SK-N-DZ (cell line): Measurements from ENCODE around the gene SMC2. TPM values are rescaled to one million over a fixed set of nuclear protein-coding genes. Genes with fewer than 3 reads are reported as not detected.
A peak's percentile ranks its signal among the peaks of the same experiment; 100 is the strongest.

Source experiments
- DNase-seq: peaks from one replicate; pipeline ENCODE4 v3.0.0-alpha.2; 2015; ENCODE audit warnings: low spot score
- polyA plus RNA-seq, 2 experiments: library from polyadenylated mRNA; depleted of rRNA; stranded (reverse); fragments of >200 nt; gene quantifications; 2 replicates each; pipeline ENCODE4 v1.2.3, GENCODE V29; 2014

SMC2 gene
- 19.5 and 22.6 TPM in 2 replicates for polyA plus RNA-seq (2014; cell fraction: cytosol; rRNA removed)
- polyA plus RNA-seq (2014; cell fraction: nucleus; rRNA removed), result 14.4 and 19.9 TPM in 2 replicates

DNA sequence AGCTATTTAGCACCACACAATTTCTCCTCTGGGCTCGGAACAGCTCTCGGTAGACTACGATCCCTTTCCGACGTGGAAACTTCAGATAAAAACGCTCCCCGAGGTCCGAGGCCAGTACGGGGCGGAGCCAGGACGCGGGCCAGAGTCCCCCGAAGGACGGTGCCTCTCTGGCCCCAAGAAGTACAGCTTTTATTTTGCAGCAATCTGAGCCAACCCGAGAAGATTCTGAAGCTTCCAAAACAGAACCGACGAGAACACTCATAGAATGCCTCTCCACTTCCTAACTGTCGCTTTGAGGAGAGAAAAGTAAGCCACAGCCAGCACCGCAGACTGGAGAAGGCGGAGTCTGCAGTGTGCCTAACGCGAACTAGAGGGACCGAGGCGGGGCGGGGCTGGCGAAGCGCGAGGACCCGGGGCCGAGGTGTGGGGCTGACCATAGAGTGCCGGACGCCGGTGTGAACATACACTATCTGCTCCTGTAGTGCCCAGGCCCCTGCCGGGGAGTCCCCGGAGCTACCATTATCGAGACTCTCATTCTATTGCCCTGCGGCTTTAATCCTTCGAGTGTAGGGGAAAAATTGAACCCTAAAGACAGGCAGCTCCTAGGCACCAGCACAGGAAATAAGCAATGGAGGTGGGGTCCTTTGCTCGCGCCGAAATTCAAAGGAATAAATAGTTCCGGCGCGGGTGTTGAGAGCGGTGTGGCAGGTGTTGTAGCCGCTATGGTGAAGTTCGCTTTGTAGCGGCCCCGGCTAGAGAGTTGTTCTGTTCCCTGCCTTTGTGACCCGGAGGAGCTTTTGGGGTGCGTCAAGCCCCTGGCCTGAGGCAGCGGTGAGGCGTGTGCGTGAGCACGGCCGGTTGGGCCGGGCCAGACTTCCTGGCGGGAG, at the start of gene SMC2:
TSS of gene SMC2 (plus strand) at position 663 of the 887 bp plus-strand sequence. CDS start 1,076 bp downstream, outside the sequence.
- DNase-seq, result peak; percentile 92

DNA sequence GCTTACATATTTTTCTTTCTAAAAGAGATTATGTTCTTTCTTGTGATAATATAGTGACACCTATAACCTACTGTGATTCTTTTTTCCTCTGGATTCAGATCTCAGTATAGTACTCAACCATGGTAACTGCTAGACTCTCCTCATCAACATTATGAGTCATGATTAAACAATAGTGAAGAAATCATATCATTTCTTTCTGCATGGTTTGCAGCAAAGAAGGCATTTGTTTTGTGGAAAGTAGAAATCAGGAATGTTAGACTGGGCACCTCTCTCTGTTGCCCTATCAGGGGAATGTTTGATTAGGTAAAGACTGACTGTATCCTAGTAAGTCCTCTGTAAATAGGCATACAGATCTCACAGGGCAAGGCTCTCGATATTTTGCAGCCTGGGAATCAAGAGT, 25.6 kb upstream of the SMC2 start:
- no peak for DNase-seq

DNA sequence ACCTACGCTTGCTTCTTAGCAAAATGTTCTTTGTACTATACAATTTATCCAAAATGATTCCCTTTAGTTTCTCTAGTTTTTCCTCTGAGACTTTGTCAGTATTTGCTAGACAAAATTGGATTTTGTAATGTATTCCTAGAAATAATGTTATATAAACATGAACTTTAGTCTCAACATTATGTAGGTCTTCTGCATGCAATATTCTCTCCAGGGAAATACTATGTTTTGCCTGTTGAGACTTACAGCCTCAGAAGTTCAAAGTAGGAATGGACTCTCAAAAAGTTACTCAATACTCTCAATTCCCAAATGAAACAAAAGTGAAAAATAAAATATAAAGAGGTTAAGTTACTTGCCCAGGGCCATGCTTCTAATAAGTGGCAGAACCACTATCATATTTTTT, 24.8 kb upstream of the SMC2 start:
- DNase-seq, result no peak

DNA sequence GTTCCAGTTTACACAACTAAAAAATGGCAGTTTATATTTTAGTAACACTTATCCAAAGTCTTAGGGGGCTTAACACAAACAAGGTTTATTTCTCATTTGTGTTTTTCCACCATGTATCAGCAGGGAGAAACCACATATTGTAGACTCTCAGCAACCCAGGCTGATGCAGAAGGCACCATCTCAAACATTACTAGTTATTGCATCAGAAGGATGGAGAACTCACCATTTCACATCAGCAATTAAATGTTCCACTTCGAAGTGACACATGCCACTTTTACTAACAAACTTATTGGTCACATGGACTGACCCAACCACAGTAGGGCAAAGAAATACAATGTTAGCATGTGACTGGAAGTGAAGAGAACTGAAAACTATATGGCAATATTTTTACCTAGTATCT, 22.5 kb upstream of the SMC2 start:
- DNase-seq, result no peak

DNA sequence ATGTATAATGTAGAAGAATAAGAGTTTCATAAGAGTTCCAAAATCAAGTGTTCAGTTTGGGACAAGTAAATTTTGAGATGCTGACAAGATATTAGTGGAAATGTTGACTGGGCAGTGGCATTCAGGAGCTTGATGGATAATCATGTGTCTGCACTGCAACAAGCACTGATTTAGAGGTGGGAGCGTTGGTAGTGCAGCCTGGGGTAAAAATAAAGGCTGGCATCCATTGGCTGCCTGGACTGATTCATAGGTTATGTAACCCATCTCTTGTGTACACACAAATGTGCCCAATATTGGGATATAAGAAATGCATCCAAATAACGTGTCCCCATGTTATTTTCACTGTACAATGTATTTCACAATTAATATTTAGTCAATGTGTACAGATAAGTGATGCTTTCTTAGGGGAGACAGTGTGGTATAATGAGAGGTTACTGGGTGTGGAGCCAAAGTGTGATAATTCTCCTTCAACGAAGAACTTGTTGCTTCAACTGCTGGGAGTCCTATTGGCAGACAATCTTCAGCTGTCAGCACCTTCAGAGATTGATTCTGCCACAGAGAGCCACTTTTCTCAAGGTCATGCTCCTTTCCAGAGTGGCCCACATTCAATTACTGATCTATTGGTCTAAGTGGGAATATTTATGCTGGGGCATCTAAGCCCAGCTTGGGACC, 20.9 kb upstream of the SMC2 start:
- DNase-seq, result no peak

DNA sequence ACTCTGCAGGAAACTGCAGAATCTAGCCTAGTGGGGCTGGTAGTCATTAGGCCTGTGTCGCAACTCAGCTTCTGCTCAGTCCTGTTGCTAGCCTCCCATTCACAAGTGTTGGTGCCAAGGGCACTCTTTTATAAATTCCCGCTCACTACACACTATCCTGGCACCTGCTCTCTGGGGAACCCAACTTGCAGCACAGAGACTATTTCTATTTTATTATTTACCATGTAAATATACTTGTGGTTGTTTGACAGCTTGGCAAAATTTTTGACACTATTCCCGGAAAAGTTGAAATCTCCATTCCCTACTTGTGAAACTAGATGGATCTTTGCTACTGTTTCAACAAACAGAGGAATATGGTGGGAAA, 20.4 kb upstream of the SMC2 start:
- DNase-seq, result no peak

DNA sequence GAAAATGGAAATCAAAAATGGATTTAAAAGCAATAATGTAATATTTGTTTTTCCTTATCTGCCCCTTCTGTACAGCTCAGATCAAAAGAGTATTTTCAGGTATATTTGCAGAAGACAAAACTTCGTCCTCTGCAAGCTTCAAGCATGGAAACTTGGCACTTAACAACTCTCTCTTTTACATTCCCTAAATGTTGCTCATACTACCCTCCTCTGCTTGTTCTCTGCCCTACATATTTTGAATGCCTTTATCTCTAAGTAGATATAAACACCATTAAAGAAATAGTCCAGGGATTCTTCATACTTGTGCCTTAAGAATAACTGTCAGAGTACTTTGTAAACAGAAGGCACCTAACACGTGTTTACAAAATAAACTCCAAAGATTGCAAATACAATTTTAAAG, 19.2 kb upstream of the SMC2 start:
- no peak for DNase-seq

DNA sequence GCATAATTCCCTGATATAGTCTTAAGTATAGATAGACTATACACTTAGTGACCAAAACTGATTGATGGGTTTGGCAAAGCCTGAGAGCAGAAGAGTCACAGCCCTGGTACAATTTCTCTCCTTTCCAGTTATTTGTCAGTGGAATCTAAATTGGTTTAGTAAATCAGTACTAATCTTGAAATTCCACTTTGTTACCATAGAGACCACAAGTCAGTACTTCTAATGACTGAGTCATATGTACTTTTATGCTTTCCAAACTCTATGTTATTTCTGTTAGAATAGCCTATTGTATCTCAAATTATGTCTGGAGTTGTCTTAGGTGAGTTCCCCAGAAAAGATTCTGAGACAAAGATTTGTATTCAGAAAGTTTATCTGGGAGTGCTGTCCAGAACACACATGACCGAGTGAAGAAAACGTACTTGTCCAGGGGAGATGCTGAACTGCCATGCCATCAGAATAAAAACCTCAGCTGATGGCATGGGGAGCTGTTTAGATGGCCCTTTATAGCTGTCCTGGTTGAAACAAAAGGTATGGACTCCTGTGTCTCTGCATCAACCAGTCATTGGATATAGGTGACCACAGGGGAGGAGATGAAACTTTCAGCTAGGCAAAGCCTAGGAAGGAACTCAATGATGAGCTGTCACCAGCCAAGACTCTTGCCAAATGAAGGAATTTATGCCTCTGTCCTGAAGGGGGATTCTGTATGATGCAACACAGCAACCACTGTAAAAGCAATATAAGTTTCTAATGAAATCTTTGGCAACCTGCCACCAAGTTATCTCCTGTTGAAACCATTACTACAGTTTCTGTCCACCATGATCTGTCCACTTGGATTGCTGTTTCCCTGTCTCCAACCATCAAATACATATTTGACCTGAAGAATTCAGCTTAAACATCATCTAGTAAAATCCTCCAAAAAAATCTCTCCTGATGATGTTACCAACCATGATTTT, 18.0 kb upstream of the SMC2 start:
- DNase-seq, result no peak

DNA sequence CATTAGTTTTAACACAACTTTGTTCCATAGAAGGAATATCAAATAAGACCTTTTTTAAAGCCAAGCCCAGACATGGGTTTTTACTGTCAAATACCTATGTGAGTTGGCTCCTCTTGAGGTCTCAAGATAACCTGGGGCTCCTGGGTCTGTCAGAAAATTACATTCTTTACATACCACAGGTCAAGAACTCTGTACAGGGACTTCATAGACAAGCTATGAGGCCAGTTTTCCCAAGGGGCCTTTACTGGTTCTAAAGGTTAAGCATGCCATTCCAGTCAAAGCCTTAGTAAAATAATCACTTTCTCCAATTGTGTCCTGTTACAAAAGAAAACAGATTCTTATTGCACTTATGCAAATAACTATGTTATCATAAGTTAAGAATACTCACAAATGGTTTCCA, 15.5 kb upstream of the SMC2 start:
- no peak for DNase-seq

DNA sequence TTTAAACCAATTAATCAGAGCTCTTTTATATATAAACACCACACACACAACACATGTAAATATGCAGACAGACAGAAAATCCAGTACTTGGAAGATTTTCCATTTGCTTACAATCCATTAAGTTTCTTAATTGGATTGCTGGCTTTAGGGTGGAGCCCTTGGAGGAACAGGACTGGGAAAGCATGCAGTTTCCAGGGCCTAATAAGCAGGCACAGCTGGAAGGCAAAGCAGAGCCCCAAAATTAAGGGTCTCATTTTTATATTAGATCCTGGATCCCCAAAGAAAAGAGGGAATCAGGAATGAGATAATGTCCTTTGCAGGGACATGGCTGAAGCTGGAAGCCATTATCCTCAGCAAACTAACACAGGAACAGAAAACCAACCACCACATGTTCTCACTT, 13.1 kb upstream of the SMC2 start:
- DNase-seq, result no peak

DNA sequence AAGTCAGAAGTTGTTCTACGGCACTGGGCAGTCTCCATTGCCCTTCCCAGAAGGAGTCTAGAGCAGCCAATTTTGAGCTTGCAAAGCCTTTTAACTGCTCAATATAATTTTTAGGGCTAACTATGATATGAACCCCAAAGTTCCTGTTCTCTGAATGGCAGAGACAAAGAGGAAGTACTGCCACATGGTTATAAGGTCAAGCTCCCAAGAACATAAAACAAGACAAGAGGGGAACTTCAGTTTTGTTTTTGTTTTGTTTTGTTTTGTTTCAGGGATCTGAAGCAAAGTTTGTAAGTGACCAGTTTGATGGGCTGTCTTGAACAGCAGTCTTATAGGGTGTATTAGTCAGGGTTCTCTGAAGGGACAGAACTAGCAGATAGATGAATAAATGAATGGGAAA, 11.9 kb upstream of the SMC2 start:
- no peak for DNase-seq

DNA sequence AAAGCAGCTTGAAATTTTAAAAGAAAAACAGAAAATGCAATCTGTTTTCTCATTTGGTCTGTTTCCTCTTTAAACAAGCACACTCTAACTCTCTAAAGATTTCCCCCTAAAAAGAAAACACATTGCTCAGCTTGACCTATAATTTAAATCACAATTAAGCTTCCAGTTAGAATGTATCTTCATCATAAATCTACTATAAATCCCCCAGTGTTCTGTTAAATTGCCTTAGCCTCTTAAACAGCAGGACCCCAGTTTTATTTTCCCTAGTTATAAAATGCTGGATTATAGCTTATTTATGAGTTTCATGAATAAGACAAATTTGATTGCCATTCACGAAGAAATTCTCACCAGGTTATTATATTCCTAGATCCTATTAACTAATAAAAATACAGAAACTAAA, 8.6 kb upstream of the SMC2 start:
- no peak for DNase-seq

DNA sequence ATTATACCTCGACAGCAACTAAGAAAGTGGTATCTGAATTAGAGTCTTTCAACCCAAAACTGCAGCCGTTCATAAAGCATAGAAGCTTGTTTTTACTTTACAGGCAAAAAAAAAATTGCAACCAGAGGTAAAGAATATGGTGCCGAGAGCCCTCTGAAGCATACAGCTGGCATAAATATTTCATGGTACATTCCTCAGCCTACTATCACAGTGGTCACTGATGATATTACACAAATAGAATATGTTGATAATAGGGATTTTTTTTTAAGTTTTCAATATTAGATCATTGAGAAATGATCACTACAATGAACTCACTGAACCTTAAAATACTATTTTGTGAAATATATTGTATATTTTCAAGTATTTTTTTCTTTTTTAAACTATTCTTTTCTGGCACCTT, 6.2 kb upstream of the SMC2 start:
- DNase-seq, result no peak

DNA sequence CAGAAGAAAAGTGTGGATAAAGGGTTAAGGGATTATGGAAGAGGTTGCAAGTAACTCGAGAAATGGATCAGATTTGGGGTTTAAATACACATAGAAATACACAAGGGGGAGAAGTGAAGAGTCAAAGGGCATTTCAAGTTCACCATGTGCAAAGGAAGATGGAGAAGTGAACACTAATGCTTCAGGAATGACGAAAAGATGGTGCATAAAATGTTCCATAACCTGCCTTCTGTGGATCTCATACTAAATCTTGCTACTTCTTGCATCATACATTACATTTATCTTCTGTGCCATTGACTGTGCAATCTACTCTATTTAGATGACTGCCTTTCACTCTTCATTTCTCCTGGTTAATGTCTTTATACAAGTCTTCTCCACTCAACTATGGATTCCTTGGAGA, 5.7 kb upstream of the SMC2 start:
- DNase-seq, result no peak

DNA sequence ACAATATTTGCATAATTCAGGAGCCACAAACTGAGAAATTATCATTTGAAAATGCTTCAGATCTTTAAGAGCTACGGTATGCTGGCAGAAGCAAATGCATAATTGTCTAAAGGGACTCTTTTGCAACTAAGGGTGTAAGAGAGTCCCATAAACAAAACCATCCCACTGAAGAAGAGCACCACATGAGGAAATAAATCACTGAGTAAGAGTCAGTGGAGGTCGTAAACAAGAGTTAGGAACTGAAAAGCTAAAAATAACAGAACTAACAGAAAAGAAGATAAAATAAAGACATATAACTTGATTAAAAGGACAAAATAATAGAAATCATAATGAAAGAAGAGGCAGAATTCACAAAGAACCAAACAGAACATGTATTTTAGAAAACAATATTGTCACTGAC, 3.5 kb upstream of the SMC2 start:
- no peak for DNase-seq

DNA sequence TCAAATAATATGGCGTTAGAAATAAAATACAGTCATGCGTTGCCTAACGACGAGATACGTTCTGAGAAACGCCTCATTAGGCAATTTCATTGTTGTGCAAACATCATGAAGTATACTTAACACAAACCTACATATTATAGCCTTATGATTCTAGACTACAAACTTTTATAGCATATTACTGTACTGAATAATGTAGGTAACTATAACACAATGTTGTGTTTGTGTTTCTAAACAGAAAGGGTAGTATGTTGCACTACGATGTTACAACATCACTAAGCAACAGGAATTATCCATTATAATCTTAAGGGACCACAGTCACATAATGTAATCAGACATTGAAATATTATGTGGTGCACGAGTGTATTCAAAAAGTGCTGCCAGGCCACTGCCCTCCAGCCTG, 3.0 kb upstream of the SMC2 start:
- no peak for DNase-seq

DNA sequence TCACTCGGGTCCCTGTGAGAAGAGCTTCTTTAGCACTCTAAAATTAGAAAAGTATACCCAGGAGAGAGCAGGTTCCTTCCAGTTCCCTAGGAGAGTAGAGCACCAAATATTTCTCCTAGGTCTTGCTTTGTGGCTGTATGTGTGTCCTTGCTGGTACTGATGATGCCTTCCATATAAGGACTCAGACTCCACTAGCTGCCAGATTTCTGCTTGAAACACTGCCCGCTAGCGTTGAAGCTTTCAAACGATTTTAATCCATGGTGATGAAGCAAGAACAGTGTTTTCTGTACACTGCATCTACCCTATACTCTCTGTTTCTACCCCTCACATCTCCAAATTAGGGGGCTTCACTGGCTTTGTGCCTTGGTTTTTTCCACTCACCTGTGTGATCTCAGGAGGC, 2.4 kb upstream of the SMC2 start:
- no peak for DNase-seq

DNA sequence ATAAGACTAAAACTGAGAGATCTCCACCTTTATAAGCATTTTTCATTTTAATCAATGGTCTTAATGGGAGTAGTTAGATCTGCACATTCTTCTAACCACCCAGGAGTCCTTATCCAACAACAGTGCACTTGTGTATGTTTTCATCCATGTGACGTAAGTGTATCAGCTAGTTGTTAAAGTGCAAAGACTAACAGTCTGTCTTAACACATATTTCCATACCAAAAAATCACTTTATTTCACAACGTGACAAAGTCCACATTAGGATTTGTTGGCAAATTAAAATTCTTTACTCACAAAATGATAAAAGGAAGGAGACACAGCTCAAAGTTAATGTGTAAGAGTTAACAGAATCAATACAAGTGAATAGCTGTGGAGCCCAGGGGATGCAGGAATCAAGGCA, 1.9 kb upstream of the SMC2 start:
- no peak for DNase-seq

DNA sequence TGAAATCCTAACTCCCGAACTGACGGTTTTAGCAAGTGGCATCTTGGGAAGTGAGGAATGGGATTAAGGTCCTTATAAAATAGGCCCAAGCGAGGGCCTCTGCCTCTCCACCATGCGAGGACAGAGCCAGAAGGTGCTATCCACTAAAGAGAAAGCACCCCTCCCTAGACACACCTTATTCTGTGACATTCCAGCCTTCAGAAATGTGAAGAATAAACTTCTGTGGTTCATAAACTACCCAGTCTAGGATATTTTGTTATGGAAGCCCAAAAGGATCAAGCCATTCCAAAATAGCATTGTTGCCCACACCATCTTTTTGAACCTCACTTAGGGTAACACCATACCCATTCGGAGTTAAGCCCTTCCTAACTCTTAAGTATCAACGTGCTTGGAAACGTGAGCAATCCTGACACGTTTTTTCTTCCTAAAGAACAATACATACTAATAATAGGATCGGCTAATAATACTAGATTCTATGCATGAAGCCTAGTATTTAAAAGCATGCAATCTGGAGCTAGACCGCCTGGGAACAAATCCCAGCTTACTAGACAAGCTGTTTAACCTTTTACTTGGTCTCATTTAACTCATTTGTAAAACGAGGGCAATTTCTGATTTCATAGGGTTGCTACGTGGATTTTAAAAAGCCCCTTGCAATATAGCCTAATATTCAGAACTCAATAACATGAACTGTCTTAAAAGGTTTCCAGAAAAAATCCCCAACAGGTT, 1.1 kb upstream of the SMC2 start:
- no peak for DNase-seq

DNA sequence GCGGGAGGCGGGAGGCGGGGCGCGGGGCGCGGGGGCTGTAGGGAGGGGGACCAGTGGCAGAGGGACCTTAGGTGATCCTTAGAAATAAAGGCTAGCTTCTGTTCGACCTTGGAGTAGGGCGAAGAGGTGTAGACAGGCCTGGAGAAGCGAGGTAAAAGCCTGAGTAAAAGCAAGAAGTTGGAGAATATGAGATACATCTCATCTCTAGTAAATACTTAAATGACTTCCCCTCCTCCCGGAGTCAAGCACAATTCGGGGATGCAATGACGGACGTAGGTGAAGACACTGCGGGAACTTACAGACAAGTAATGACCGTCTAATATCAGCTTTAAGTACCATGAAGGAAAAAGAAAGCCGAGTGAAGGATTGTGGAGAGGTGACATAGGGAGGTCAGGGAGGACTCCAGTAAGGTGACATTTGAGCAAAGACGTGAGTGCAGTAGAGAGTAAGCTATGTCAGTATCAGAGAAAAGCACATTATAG, 466 bp downstream of the SMC2 start:
- DNase-seq, result no peak

DNA sequence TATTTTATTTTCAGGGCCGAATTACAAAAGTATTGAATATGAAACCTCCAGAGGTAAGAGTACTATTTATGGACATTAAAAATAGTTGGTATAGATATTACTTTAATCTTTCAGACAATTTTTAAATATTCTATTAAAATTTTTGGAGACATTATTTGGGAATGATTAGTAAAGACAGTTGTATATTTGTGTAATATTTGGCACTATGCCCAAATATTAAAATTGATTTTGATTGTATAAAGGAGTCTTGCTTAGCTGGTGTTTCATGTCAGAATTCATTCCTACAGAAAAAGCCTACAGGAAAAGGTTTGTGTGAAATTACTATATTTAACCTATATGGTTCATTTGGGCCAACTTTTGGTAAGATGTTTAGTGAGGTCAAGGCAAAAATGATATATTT, 5.5 kb downstream of the SMC2 start:
- DNase-seq, result no peak
